ENCODE data around the gene TSPAN17. TPM values are rescaled to one million over a fixed set of nuclear protein-coding genes. Genes with fewer than 3 reads are reported as not detected.

The TSPAN17 gene
- total and polyA plus RNA-seq, 2 donors (not counting 1 experiment from before 2014, with no cell fraction given), result 34.8 to 35.2 TPM

- TF ChIP-seq EZH2 (IDR thresholded peaks at IDR 0.05; ENCODE audit: low read length, missing control alignments), result no peak
- TF ChIP-seq, protein P1, sequence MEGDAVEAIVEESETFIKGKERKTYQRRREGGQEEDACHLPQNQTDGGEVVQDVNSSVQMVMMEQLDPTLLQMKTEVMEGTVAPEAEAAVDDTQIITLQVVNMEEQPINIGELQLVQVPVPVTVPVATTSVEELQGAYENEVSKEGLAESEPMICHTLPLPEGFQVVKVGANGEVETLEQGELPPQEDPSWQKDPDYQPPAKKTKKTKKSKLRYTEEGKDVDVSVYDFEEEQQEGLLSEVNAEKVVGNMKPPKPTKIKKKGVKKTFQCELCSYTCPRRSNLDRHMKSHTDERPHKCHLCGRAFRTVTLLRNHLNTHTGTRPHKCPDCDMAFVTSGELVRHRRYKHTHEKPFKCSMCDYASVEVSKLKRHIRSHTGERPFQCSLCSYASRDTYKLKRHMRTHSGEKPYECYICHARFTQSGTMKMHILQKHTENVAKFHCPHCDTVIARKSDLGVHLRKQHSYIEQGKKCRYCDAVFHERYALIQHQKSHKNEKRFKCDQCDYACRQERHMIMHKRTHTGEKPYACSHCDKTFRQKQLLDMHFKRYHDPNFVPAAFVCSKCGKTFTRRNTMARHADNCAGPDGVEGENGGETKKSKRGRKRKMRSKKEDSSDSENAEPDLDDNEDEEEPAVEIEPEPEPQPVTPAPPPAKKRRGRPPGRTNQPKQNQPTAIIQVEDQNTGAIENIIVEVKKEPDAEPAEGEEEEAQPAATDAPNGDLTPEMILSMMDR (conservative IDR thresholded peaks at IDR 0.05 in 1 of 2, IDR thresholded peaks at IDR 0.05 in 1 of 2; ENCODE audit: low read depth in 1 of 2, low read length in 2 of 2), result no peak
- Histone ChIP-seq H3K9me3 (ENCODE audit: control insufficient read depth, insufficient read depth, low read depth, low read length) (no peaks in the 10 kb centered on the region), H4K20me1 (ENCODE audit: control insufficient read depth, extremely low read depth, insufficient read depth, low read length) (no peaks in the 10 kb centered on the region), H3K9ac (ENCODE audit: insufficient read depth, low read length) (no peak overlapping the region), H3K36me3 (ENCODE audit: control insufficient read depth, insufficient read depth, low read length) (peaks cover 2% of the 10 kb centered on the region), H3K27ac (ENCODE audit: insufficient read depth, low read length) (no peak overlapping the region), H3K4me2 (ENCODE audit: extremely low read depth, insufficient read depth, low read length) (no peak overlapping the region), H3K27me3 (ENCODE audit: control insufficient read depth, insufficient read depth, low read length) (peaks cover 6% of the 10 kb centered on the region), H3K4me3 (replicated peaks in 1 of 4; ENCODE audit: control extremely low read depth in 1 of 4, insufficient read depth in 1 of 4, low read depth in 3 of 4, low read length in 4 of 4) (no peak overlapping the region), H3K4me1 (ENCODE audit: control insufficient read depth, extremely low read depth, insufficient read depth, low read length) (peaks cover 2% of the 10 kb centered on the region), H2AFZ (ENCODE audit: low read length) (no peak overlapping the region), H3K79me2 (ENCODE audit: control insufficient read depth, insufficient read depth, low read length) (no peaks in the 10 kb centered on the region)
- no peak for DNase-seq (ENCODE audit: low read depth in 2 of 2)
These were observed 14.4 kb downstream of the TSPAN17 start for GRCh38 chr5:176661676-176662075.

- DNase-seq (ENCODE audit: low read depth in 2 of 2), result no peak
- TF ChIP-seq, protein P1 (conservative IDR thresholded peaks at IDR 0.05 in 1 of 2, IDR thresholded peaks at IDR 0.05 in 1 of 2; ENCODE audit: low read depth in 1 of 2, low read length in 2 of 2), result no peak
- no peak for TF ChIP-seq EZH2 (IDR thresholded peaks at IDR 0.05; ENCODE audit: low read length, missing control alignments)
- no peaks in the 10 kb centered on the region for H3K9me3 ChIP-seq (ENCODE audit: control insufficient read depth, insufficient read depth, low read depth, low read length)
- H3K4me1 ChIP-seq (ENCODE audit: control insufficient read depth, extremely low read depth, insufficient read depth, low read length), result peaks cover 2% of the 10 kb centered on the region
- no peak overlapping the region for H3K4me2 ChIP-seq (ENCODE audit: extremely low read depth, insufficient read depth, low read length)
- H4K20me1 ChIP-seq (ENCODE audit: control insufficient read depth, extremely low read depth, insufficient read depth, low read length), result no peaks in the 10 kb centered on the region
- H3K27me3 ChIP-seq (ENCODE audit: control insufficient read depth, insufficient read depth, low read length), result peaks cover 6% of the 10 kb centered on the region
- H3K9ac ChIP-seq (ENCODE audit: insufficient read depth, low read length), result no peak overlapping the region
- H3K27ac ChIP-seq (ENCODE audit: insufficient read depth, low read length), result no peak overlapping the region
- H3K4me3 ChIP-seq (replicated peaks in 1 of 4; ENCODE audit: control extremely low read depth in 1 of 4, insufficient read depth in 1 of 4, low read depth in 3 of 4, low read length in 4 of 4), result no peak overlapping the region
- H3K79me2 ChIP-seq (ENCODE audit: control insufficient read depth, insufficient read depth, low read length), result no peaks in the 10 kb centered on the region
- H2AFZ ChIP-seq (ENCODE audit: low read length), result no peak overlapping the region
- H3K36me3 ChIP-seq (ENCODE audit: control insufficient read depth, insufficient read depth, low read length), result no peaks in the 10 kb centered on the region
These were observed 15.4 kb downstream of the TSPAN17 start for GRCh38 chr5:176662371-176663333.

DNA sequence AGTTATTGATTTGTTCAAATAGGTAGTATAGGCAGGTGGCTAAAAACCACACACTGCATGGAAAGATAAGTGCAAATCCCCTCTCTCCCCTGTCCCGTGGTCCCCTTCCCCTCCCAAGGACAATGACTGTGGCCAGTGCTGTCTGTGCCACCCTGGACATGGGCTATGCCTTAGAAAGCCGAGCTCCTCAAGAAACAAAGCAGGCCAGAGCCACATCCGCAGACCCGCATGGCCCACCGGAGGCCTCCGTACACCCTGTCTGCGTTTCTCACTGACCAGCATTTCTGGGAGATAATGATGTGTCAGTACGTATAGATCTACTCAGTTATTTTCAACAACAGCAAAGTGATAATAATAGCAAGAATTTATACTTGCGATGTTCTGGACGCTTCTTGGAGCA lies 16.3 kb downstream of the TSPAN17 start:
- no peaks in the 10 kb centered on the region for H3K36me3 ChIP-seq (ENCODE audit: control insufficient read depth, insufficient read depth, low read length)
- DNase-seq (ENCODE audit: low read depth in 2 of 2), result no peak
- H4K20me1 ChIP-seq (ENCODE audit: control insufficient read depth, extremely low read depth, insufficient read depth, low read length), result no peaks in the 10 kb centered on the region
- no peaks in the 10 kb centered on the region for H3K9me3 ChIP-seq (ENCODE audit: control insufficient read depth, insufficient read depth, low read depth, low read length)
- no peak overlapping the region for H3K4me2 ChIP-seq (ENCODE audit: extremely low read depth, insufficient read depth, low read length)
- TF ChIP-seq EZH2 (IDR thresholded peaks at IDR 0.05; ENCODE audit: low read length, missing control alignments), result no peak
- TF ChIP-seq, protein P1 (conservative IDR thresholded peaks at IDR 0.05 in 1 of 2, IDR thresholded peaks at IDR 0.05 in 1 of 2; ENCODE audit: low read depth in 1 of 2, low read length in 2 of 2), result no peak
- H3K4me3 ChIP-seq (replicated peaks in 1 of 4; ENCODE audit: control extremely low read depth in 1 of 4, insufficient read depth in 1 of 4, low read depth in 3 of 4, low read length in 4 of 4), result no peak overlapping the region
- H3K79me2 ChIP-seq (ENCODE audit: control insufficient read depth, insufficient read depth, low read length), result no peaks in the 10 kb centered on the region
- H3K4me1 ChIP-seq (ENCODE audit: control insufficient read depth, extremely low read depth, insufficient read depth, low read length), result peaks cover 2% of the 10 kb centered on the region
- H3K9ac ChIP-seq (ENCODE audit: insufficient read depth, low read length), result no peak overlapping the region
- no peak overlapping the region for H2AFZ ChIP-seq (ENCODE audit: low read length)
- no peak overlapping the region for H3K27ac ChIP-seq (ENCODE audit: insufficient read depth, low read length)
- H3K27me3 ChIP-seq (ENCODE audit: control insufficient read depth, insufficient read depth, low read length), result peaks cover 11% of the 10 kb centered on the region

All from fibroblast of lung (primary cell).